ENCODE measurements around the gene AKT3.

GRCh38 chr1:243473227-243474135 is 376.6 kb downstream of the AKT3 start:
- TF ChIP-seq, protein P1, sequence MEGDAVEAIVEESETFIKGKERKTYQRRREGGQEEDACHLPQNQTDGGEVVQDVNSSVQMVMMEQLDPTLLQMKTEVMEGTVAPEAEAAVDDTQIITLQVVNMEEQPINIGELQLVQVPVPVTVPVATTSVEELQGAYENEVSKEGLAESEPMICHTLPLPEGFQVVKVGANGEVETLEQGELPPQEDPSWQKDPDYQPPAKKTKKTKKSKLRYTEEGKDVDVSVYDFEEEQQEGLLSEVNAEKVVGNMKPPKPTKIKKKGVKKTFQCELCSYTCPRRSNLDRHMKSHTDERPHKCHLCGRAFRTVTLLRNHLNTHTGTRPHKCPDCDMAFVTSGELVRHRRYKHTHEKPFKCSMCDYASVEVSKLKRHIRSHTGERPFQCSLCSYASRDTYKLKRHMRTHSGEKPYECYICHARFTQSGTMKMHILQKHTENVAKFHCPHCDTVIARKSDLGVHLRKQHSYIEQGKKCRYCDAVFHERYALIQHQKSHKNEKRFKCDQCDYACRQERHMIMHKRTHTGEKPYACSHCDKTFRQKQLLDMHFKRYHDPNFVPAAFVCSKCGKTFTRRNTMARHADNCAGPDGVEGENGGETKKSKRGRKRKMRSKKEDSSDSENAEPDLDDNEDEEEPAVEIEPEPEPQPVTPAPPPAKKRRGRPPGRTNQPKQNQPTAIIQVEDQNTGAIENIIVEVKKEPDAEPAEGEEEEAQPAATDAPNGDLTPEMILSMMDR (IDR thresholded peaks at IDR 0.05) = no peak
- TF ChIP-seq POLR2AphosphoS5 (IDR thresholded peaks at IDR 0.05) (no peak), POLR2A (IDR thresholded peaks at IDR 0.05) (no peak)

Data from sigmoid colon (tissue), 4 donors.